GM12878 (cell line): ENCODE results near the gene TKTL1. TPM values are rescaled to one million over a fixed set of nuclear protein-coding genes. Genes with fewer than 3 reads are reported as not detected.

Experiments
- ATAC-seq: fragments of 200-7000 bp; cut with Tn5 transposase; 3 replicates; pipeline ENCODE4 v1.9.1; 2020; ENCODE audit warnings: mild to moderate bottlenecking, moderate library complexity
- BruUV-seq: library from RNA; stranded (reverse); fragments of 400-500 nt; replicated peaks from 2 replicates; lab custom pipeline; 2021; lab: Mats Ljungman, UMichigan
- CTCF ChIA-PET: fragments of 300-600 bp; sonication (Branson Sonifier 250); formaldehyde crosslinking; extraction: SDS; loops from one replicate; lab custom pipeline; 2021; ENCODE audit warnings: inconsistent platforms; lab: Yijun Ruan, JAX
- POLR2A ChIA-PET: fragments of 350-600 bp; formaldehyde crosslinking; extraction: SDS; loops from one replicate; lab custom pipeline; 2021; ENCODE audit warnings: inconsistent platforms; lab: Charles Lee
- RAD21 ChIA-PET: fragments of 300-600 bp; sonication (Branson Sonifier 250); formaldehyde crosslinking; loops from one replicate; lab custom pipeline; 2023; ENCODE audit warnings: antibody characterized with exemption; ENCODE audit not compliant: unreplicated experiment; lab: Charles Lee
- SMC1A ChIA-PET: fragments of 300-600 bp; sonication (Branson Sonifier 250); formaldehyde crosslinking; loops from one replicate; lab custom pipeline; 2023; ENCODE audit not compliant: unreplicated experiment, uncharacterized antibody; lab: Charles Lee
- DNase-seq: peaks from one replicate; pipeline ENCODE4 v3.0.0-alpha.2; 2011; ENCODE audit warnings: low read depth, low spot score
- FAIRE-seq: peaks from 3 replicates; lab custom pipeline; 2011; peaks lifted over from hg19 to GRCh38; lab: Jason Lieb, UNC
- H2AFZ ChIP-seq: 2 replicates; pipeline ENCODE4 v1.6.0; 2011; ENCODE audit warnings: low read depth, low read length, control low read depth; ENCODE audit not compliant: control insufficient read depth
- H3K27ac ChIP-seq: 2 replicates; pipeline ENCODE4 v1.5.1; 2011; ENCODE audit warnings: control low read depth; ENCODE audit not compliant: control insufficient read depth, insufficient read depth
- H3K27me3 ChIP-seq, 2 experiments: replicated peaks in 1 of 2; 2 replicates each; pipeline versions ENCODE4 v1.6.0 to v1.6.1; 2011; ENCODE audit warnings: low read length in 1 of 2; ENCODE audit not compliant: control insufficient read depth in 2 of 2, insufficient read depth in 2 of 2
- H3K36me3 ChIP-seq, 2 experiments: 2 replicates each; pipeline ENCODE4 v1.5.1; 2011; ENCODE audit warnings: low read length in 1 of 2; ENCODE audit not compliant: control insufficient read depth in 2 of 2, insufficient read depth in 2 of 2
- H3K4me1 ChIP-seq: 2 replicates; pipeline ENCODE4 v1.6.1; 2011; ENCODE audit warnings: mild to moderate bottlenecking, low read length, moderate library complexity, mixed read lengths; ENCODE audit not compliant: control insufficient read depth, insufficient read depth
- H3K4me2 ChIP-seq: 2 replicates; pipeline ENCODE4 v1.6.0; 2011; ENCODE audit warnings: control low read depth; ENCODE audit not compliant: control insufficient read depth, insufficient read depth
- H3K4me3 ChIP-seq: fragments of 200-600 bp; sonication (generic); 2 replicates; pipeline ENCODE4 v1.5.1; 2016
- H3K79me2 ChIP-seq: 2 replicates; pipeline ENCODE4 v1.6.0; 2011; ENCODE audit warnings: low read length; ENCODE audit not compliant: control insufficient read depth, insufficient read depth
- H3K9ac ChIP-seq: 2 replicates; pipeline ENCODE4 v1.8.0; 2011; ENCODE audit warnings: low read length, control low read depth, mixed read lengths; ENCODE audit not compliant: control insufficient read depth, insufficient read depth
- H3K9me3 ChIP-seq: replicated peaks from 3 replicates; pipeline ENCODE4 v1.5.1; 2011; ENCODE audit warnings: mild to moderate bottlenecking, low read length; ENCODE audit not compliant: control insufficient read depth, insufficient read depth
- H4K20me1 ChIP-seq: 2 replicates; pipeline ENCODE4 v1.6.0; 2011; ENCODE audit not compliant: control insufficient read depth, insufficient read depth
- BCLAF1 ChIP-seq: fragments of 450-650 bp; IDR thresholded peaks from 2 replicates; pipeline ENCODE4 v1.6.1; 2017; ENCODE audit warnings: antibody characterized with exemption, mild to moderate bottlenecking, moderate library complexity
- GATAD2B ChIP-seq: fragments of 450-650 bp; conservative IDR thresholded peaks from 2 replicates; pipeline ENCODE4 v1.6.1; 2017; ENCODE audit warnings: low read depth, mild to moderate bottlenecking, moderate library complexity
- HDAC6 ChIP-seq: fragments of 200-600 bp; sonication (generic); IDR thresholded peaks from one replicate; pipeline ENCODE4 v1.8.0; 2017; ENCODE audit warnings: antibody characterized with exemption; ENCODE audit not compliant: unreplicated experiment
- IRF5 ChIP-seq: fragments of 450-650 bp; IDR thresholded peaks from 2 replicates; pipeline ENCODE4 v1.6.1; 2017; ENCODE audit warnings: borderline replicate concordance
- MTA3 ChIP-seq: IDR thresholded peaks from 2 replicates; pipeline ENCODE4 v1.6.1; 2012; ENCODE audit warnings: low read length, inconsistent platforms, borderline replicate concordance
- PML ChIP-seq: IDR thresholded peaks from 2 replicates; pipeline ENCODE4 v1.6.1; 2012; ENCODE audit warnings: low read length, inconsistent platforms
- POLR2AphosphoS2 ChIP-seq: IDR thresholded peaks from 2 replicates; pipeline ENCODE4 v1.6.1; 2011; ENCODE audit warnings: low read depth, mild to moderate bottlenecking, low read length, improper control_type of control experiment, moderate library complexity
- POLR2AphosphoS5 ChIP-seq: IDR thresholded peaks from 2 replicates; pipeline ENCODE4 v1.6.1; 2011; ENCODE audit warnings: mild to moderate bottlenecking, low read length, inconsistent platforms
- POU2F2 ChIP-seq: IDR thresholded peaks from 3 replicates; pipeline ENCODE4 v1.6.1; 2011; ENCODE audit warnings: low read depth, mild to moderate bottlenecking, low read length, borderline replicate concordance
- RELA ChIP-seq: fragments of 450-650 bp; IDR thresholded peaks from 2 replicates; pipeline ENCODE4 v1.8.0; 2014; ENCODE audit warnings: borderline replicate concordance; ENCODE audit not compliant: partially characterized antibody
- SMARCA5 ChIP-seq: fragments of 450-650 bp; IDR thresholded peaks from 2 replicates; pipeline ENCODE4 v1.6.1; 2017; ENCODE audit warnings: mild to moderate bottlenecking
- SP1 ChIP-seq: IDR thresholded peaks from one replicate; pipeline ENCODE4 v1.6.1; 2011; ENCODE audit warnings: low read depth, low read length
- TARDBP ChIP-seq: IDR thresholded peaks from 2 replicates; pipeline ENCODE4 v1.6.1; 2016; ENCODE audit warnings: borderline replicate concordance
- ZBTB40 ChIP-seq: fragments of 450-650 bp; IDR thresholded peaks from 2 replicates; pipeline ENCODE4 v1.6.1; 2016; ENCODE audit warnings: mild to moderate bottlenecking, moderate library complexity, borderline replicate concordance
- ZNF384 ChIP-seq: IDR thresholded peaks from 2 replicates; pipeline ENCODE4 v1.6.1; 2012; ENCODE audit warnings: low read depth, mild to moderate bottlenecking, low read length, improper control_type of control experiment, borderline replicate concordance
- WGBS: methylation state at CpG from one replicate; pipeline ENCODE4 v1.1.6; 2016; ENCODE audit warnings: low lambda C conversion rate; ENCODE audit not compliant: insufficient replicate concordance, insufficient coverage; ENCODE audit errors: missing lambda C conversion rate; 5-methylcytosine and 5-hydroxymethylcytosine counted together
- in situ Hi-C: fragments of 300-500 bp; cut with MboI; formaldehyde crosslinking; loops from 9 replicates; pipeline ENCODE4 v1.14.3; 2018; ENCODE audit warnings: mixed read lengths
- intact Hi-C: fragments of 100-400 bp; cut with micrococcal nuclease; formaldehyde crosslinking; loops from one replicate; pipeline ENCODE4 v1.14.2; 2022; ENCODE audit not compliant: unreplicated experiment
- polyA plus RNA-seq, 11 experiments: library from polyadenylated mRNA; depleted of rRNA in 4 of 11; unstranded in 6 of 11; stranded (reverse) in 5 of 11; fragments of >200 nt; fragmentation: Nextera tagmentation in 4 of 11; fragmentation: Illumina TruSeq in 1 of 11; extraction: Ambion mirVana in 4 of 11; extraction: Trizol in 1 of 11; gene quantifications; 1 replicate in 1 of 11; 2 replicates in 10 of 11; pipeline versions ENCODE4 v1.2.1 to v1.2.3, GENCODE V29; 2011 to 2016; ENCODE audit warnings: inconsistent platforms in 2 of 11, missing spikeins in 2 of 11, low read depth in 1 of 11
- total RNA-seq, 4 experiments: library from RNA; depleted of rRNA in 3 of 4; stranded (reverse); fragments of >200 nt in 3 of 4; fragmentation: Illumina TruSeq in 1 of 4; extraction: Trizol in 1 of 4; gene quantifications; 2 replicates each; pipeline versions ENCODE4 v1.2.1 to v1.2.3, GENCODE V29; 2013 to 2021

Gene TKTL1
- total and polyA plus RNA-seq, 10 of the 15 experiments (the other 5 are each of a cell fraction or from before 2014, with no cell fraction given): 0.01 to 0.07 TPM; not detected in 8

GRCh38 chrX:154371017-154371788 is 75.6 kb downstream of the TKTL1 start:
- FAIRE-seq (no peak), ATAC-seq (peak; percentile 66), DNase-seq (peak; percentile 53)
- Histone ChIP-seq H3K4me2 (peak overlapping the region; percentile 74; the same call in 1 of the 2 replicates), H3K4me1 (peaks cover 11% of the 10 kb centered on the region), H2AFZ (peak overlapping the region; percentile 39), H3K9me3 (no peaks in the 10 kb centered on the region; the same call in 2 of the 3 replicates), H3K27ac (peak overlapping the region; percentile 58), H3K9ac (peak overlapping the region; percentile 73; the same call in 1 of the 2 replicates), H3K4me3 (peak overlapping the region; percentile 88), H3K36me3 (peaks cover 0 to 12% of the 10 kb centered on the region in 2 experiments; a peak in 2 of 4 replicates), H3K27me3 (no peaks in the 10 kb centered on the region), H3K79me2 (peaks cover 35% of the 10 kb centered on the region), H4K20me1 (no peaks in the 10 kb centered on the region)
- ChIA-PET POLR2A (interaction anchor here (0.6 to 1.0 kb wide), 4 partner anchors 8 to 59 kb away, joined by 3 read pairs; partner anchors contain the start of gene EMD), RAD21 (interaction anchor here (0.6 to 1.0 kb wide), 3 partner anchors 53 to 391 kb away, joined by 3 to 4 read pairs (median 4); partner anchors contain the start of gene DKC1), CTCF (no interaction called here), SMC1A (no interaction called here)
- no TSS peak for BruUV-seq
- 31% methylated on average over 53 of the region's 77 CpGs for WGBS
- intact Hi-C loops (loop anchor here (5.0 to 10.0 kb wide), 2 partner anchors 54 to 444 kb away; partner anchors contain the start of genes ARHGAP4 and ATP6AP1), in situ Hi-C loops (loop anchor here (5.0 kb wide), 1 partner anchor 439 kb away; no protein-coding TSS in a partner anchor)
- peak; percentile 86; the same call in 1 of the 2 replicates for TF ChIP-seq POLR2AphosphoS2
- no peak for TF ChIP-seq SMARCA5
- no peak for TF ChIP-seq IRF5
- no peak for TF ChIP-seq ZNF384
- no peak for TF ChIP-seq GATAD2B
- TF ChIP-seq TARDBP: no peak
- peak; percentile 88; the same call in 2 of the 3 replicates for TF ChIP-seq POU2F2
- TF ChIP-seq ZBTB40: no peak
- TF ChIP-seq RELA: peak; percentile 11
- peak; percentile 85 for TF ChIP-seq PML
- peak; percentile 83 for TF ChIP-seq SP1
- peak; percentile 67 for TF ChIP-seq HDAC6
- no peak for TF ChIP-seq BCLAF1
- TF ChIP-seq MTA3: no peak; the same call in 1 of the 2 replicates
- TF ChIP-seq POLR2AphosphoS5: peak; percentile 97
